ENCODE data around the gene RNF217.

- TF ChIP-seq CTCF (IDR thresholded peaks at IDR 0.05): no peak
- no peak for TF ChIP-seq POLR2AphosphoS5 (IDR thresholded peaks at IDR 0.05)
Observed at GRCh38 chr6:125104425-125104824, 142.2 kb downstream of the RNF217 start.
